ENCODE measurements around the gene LHFPL3. TPM values are rescaled to one million over a fixed set of nuclear protein-coding genes. Genes with fewer than 3 reads are reported as not detected.

The LHFPL3 gene
- total RNA-seq, 1 donor from 2014 or later = not detected

DNA sequence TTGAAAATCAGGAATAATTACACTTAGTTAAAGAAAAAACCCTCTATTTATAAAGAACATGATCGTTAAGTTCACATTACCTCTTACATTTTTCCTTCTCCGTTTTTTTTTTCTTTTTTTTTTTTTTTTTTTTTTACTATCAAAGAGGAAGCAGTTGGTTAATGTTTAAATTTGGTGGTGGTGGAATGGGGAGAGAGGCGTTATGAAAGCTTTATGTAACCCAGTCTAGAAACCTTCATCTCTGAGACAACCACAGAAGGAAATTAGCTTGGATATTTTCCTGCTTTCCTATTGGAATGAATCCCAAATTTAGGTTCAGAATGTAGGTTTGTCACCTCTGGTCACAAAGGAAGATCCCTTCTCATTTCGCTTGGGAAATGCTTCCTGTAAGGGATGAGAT is 31.5 kb upstream of the LHFPL3 start:
- H3K27me3 Mint-ChIP-seq = peaks cover 13% of the 10 kb centered on the region
- CTCF ChIA-PET = no interaction called here
- H3K4me1 Mint-ChIP-seq = no peaks in the 10 kb centered on the region
- intact Hi-C loops (cut with micrococcal nuclease) = no loop called here
- TF ChIP-seq, protein P1, sequence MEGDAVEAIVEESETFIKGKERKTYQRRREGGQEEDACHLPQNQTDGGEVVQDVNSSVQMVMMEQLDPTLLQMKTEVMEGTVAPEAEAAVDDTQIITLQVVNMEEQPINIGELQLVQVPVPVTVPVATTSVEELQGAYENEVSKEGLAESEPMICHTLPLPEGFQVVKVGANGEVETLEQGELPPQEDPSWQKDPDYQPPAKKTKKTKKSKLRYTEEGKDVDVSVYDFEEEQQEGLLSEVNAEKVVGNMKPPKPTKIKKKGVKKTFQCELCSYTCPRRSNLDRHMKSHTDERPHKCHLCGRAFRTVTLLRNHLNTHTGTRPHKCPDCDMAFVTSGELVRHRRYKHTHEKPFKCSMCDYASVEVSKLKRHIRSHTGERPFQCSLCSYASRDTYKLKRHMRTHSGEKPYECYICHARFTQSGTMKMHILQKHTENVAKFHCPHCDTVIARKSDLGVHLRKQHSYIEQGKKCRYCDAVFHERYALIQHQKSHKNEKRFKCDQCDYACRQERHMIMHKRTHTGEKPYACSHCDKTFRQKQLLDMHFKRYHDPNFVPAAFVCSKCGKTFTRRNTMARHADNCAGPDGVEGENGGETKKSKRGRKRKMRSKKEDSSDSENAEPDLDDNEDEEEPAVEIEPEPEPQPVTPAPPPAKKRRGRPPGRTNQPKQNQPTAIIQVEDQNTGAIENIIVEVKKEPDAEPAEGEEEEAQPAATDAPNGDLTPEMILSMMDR (IDR thresholded peaks at IDR 0.05) = no peak
- peaks cover 4% of the 10 kb centered on the region for H3K9me3 Mint-ChIP-seq
- DNase-seq (no peak), ATAC-seq (ENCODE audit: low read depth) (no peak)
- no peak overlapping the region for H3K27ac Mint-ChIP-seq
- H3K36me3 Mint-ChIP-seq (ENCODE audit: low read depth) = no peaks in the 10 kb centered on the region
- H3K4me3 Mint-ChIP-seq = no peak overlapping the region
- POLR2A ChIA-PET = no interaction called here

DNA sequence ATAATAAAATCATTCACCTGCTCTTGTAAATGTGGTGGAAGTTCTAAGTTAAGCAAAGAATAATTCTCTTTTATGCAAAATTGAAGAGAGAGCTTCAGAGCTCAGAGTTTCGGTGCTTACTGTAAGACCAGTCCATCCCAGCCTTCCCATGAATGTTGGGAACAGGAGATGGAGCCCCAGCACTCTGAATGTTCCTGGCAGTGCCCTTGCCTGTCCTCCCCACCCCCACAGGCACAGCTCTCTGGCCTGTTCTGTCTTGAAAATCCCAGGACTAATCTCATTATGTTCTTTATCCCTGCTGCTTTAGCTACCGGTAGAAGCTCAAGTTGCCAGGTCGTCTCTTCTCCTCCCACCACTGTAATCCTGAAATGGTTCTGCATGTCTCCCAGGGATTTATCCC is 29.1 kb upstream of the LHFPL3 start:
- no peaks in the 10 kb centered on the region for H3K4me1 Mint-ChIP-seq
- TF ChIP-seq, protein P1 (IDR thresholded peaks at IDR 0.05) = no peak
- peaks cover 10% of the 10 kb centered on the region for H3K27me3 Mint-ChIP-seq
- H3K4me3 Mint-ChIP-seq = no peak overlapping the region
- ChIA-PET CTCF (no interaction called here), POLR2A (no interaction called here)
- no peaks in the 10 kb centered on the region for H3K36me3 Mint-ChIP-seq (ENCODE audit: low read depth)
- ATAC-seq (ENCODE audit: low read depth) (no peak), DNase-seq (no peak)
- no peak overlapping the region for H3K27ac Mint-ChIP-seq
- intact Hi-C loops (cut with micrococcal nuclease) = no loop called here
- H3K9me3 Mint-ChIP-seq = peaks cover 4% of the 10 kb centered on the region

DNA sequence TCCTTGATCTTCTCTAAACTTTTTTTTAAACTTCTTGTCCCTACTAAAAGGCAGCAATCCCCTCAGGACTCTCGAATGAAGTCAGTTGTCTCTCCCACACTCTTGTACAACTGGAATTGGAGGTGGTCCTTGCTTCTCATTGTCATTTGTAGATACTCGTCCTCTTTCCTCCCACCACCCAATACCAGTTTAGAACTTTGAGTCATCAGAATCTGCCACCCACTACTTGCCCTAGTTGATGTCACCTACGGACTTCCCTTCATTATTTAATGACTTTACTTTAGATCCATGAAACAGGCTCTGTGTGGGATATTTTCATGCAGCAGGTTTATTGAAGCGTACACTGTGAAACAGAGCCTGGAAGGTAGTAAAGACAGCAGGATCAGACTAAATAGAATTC is 28.6 kb upstream of the LHFPL3 start:
- intact Hi-C loops (cut with micrococcal nuclease) = no loop called here
- Mint-ChIP-seq H3K27me3 (peaks cover 10% of the 10 kb centered on the region), H3K36me3 (ENCODE audit: low read depth) (no peaks in the 10 kb centered on the region), H3K27ac (no peak overlapping the region), H3K4me3 (no peak overlapping the region), H3K4me1 (no peaks in the 10 kb centered on the region), H3K9me3 (peaks cover 4% of the 10 kb centered on the region)
- POLR2A ChIA-PET = no interaction called here
- DNase-seq (no peak), ATAC-seq (ENCODE audit: low read depth) (no peak)
- CTCF ChIA-PET = no interaction called here
- TF ChIP-seq, protein P1 (IDR thresholded peaks at IDR 0.05) = no peak

DNA sequence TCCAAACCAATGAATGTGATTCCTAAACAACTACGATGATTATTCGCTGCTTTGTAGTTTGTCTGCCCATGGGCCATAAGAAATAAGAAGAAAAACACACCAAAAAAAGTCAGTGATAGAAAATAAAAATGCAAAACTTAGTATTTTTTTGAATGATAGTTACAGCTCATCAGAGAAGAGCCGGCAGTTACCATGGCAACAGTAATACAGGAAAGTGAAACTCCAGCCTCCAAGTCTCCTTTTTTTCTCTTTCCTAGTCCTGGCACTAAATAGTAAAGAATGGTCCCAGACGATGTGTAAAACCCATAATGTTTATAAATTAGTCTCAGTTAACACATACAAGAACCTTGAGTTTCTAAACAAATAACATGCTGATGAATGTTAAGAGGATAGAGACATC is 21.6 kb upstream of the LHFPL3 start:
- CTCF ChIA-PET = no interaction called here
- intact Hi-C loops (cut with micrococcal nuclease) = no loop called here

DNA sequence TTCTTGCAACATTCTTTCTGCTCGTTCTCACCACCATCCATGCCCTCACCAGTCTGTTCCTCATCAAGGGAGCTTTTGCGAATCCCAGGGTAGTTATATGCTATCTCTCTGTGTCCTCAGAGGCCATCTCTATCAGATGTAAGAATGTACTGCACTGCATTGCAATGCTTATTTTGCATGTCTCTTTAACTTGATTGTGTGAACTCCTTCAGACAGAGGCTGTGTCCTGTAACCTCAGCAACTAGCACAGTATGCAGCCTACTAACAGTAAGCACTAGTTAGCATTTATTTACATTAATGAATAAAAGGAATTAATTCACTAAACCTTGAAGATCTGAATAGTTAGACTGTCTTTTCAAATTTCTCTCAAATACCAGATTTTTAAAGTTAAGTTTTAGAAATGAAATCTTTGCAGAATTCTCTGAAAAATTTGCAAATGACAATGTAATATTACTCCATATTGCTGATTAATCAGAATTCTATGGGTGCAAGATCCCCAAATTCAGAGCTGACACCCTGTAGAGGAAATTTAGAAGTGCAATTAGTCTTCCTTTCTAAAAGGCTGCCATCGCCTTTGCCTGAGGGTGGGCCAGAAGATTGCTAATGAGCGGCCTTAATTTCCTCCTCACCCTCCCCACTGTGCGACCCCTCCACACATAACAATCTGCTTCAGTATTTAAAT is 10.3 kb upstream of the LHFPL3 start:
- ATAC-seq (ENCODE audit: low read depth) (no peak), DNase-seq (no peak)
- Mint-ChIP-seq H3K9me3 (peaks cover 23% of the 10 kb centered on the region), H3K4me1 (no peaks in the 10 kb centered on the region), H3K4me3 (no peak overlapping the region), H3K27ac (no peak overlapping the region), H3K27me3 (peaks cover 3% of the 10 kb centered on the region), H3K36me3 (ENCODE audit: low read depth) (no peaks in the 10 kb centered on the region)
- ChIA-PET CTCF (no interaction called here), POLR2A (no interaction called here)
- TF ChIP-seq, protein P1 (IDR thresholded peaks at IDR 0.05) = no peak
- intact Hi-C loops (cut with micrococcal nuclease) = no loop called here

More for the DNA sequence above, 21.6 kb upstream of the LHFPL3 start:
- Mint-ChIP-seq H3K27me3 (no peaks in the 10 kb centered on the region), H3K4me3 (no peak overlapping the region), H3K9me3 (no peaks in the 10 kb centered on the region), H3K4me1 (no peaks in the 10 kb centered on the region), H3K36me3 (ENCODE audit: low read depth) (no peaks in the 10 kb centered on the region), H3K27ac (no peak overlapping the region)
- POLR2A ChIA-PET = no interaction called here
- ATAC-seq (ENCODE audit: low read depth) (no peak), DNase-seq (no peak)
- TF ChIP-seq, protein P1 (IDR thresholded peaks at IDR 0.05) = no peak
